ENCODE measurements around the gene PIK3CB. TPM values are rescaled to one million over a fixed set of nuclear protein-coding genes. Genes with fewer than 3 reads are reported as not detected.
"Not testable (repeated sequence)": the region's sequence is repeated elsewhere in the genome, so short reads cannot be mapped to it uniquely, and the experiment has no call there.

Gene PIK3CB
- total and polyA plus RNA-seq, 4 donors, result 4.7 to 15.9 (median 11.1) TPM

DNA sequence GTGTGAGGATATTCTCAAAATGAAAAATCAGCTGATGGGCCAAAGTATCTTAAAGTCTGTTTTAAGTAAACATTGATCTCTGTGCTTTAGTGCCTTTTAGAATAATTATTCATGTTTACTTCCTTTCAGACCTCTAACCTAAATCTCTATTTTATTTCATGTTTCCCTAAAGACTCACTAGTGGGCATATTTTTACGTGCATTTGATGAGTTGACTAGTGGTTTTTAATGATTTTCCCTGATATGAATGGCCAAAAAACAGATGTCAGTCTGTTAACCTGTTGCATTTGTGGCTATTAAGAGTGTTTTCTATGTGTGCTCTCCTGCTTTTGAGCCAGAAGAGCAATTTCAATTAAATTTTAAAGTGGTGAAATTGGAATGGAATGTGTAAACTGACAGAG is 219.3 kb downstream of the PIK3CB start (continued):
- TF ChIP-seq YY1 (IDR thresholded peaks at IDR 0.05) (no peak), RXRA (IDR thresholded peaks at IDR 0.05) (no peak), MAX (IDR thresholded peaks at IDR 0.05) (no peak), FOXA2 (IDR thresholded peaks at IDR 0.05) (no peak), ATF3 (IDR thresholded peaks at IDR 0.05) (no peak), FOXA1 (IDR thresholded peaks at IDR 0.05) (no peak), EGR1 (IDR thresholded peaks at IDR 0.05; ENCODE audit: low read depth in 2 of 2) (no peak), RAD21 (IDR thresholded peaks at IDR 0.05) (no peak), JUND (IDR thresholded peaks at IDR 0.05) (no peak), HNF4G (IDR thresholded peaks at IDR 0.05) (no peak)

- H3K27ac ChIP-seq (ENCODE audit: low read depth in 1 of 2, low read length in 2 of 2), result peak overlapping the region in 1 of 2 donors; percentile 90
- peaks cover 0 to 14% (median 6%) of the 10 kb centered on the region in 4 donors for H3K4me1 ChIP-seq (ENCODE audit: control insufficient read depth in 4 of 4, insufficient read depth in 4 of 4, low read length in 3 of 4)
- H3K9ac ChIP-seq (ENCODE audit: low read depth in 1 of 2, low read length in 2 of 2), result no peak overlapping the region
- no peak for DNase-seq (ENCODE audit: low spot score)
- peak overlapping the region in 1 of 3 donors; percentile 70 for H3K4me3 ChIP-seq (ENCODE audit: low read depth in 1 of 3, low read length in 3 of 3)
- H3K9me3 ChIP-seq (ENCODE audit: control insufficient read depth in 4 of 4, low read length in 3 of 4), result no peaks in the 10 kb centered on the region
- 91% methylated on average over 6 of the region's 6 CpGs for WGBS
- H3K36me3 ChIP-seq (ENCODE audit: control insufficient read depth in 4 of 4, insufficient read depth in 3 of 4, low read depth in 1 of 4, low read length in 3 of 4), result no peaks in the 10 kb centered on the region
- TF ChIP-seq SP1 (IDR thresholded peaks at IDR 0.05), result no peak
- no peak for TF ChIP-seq ATF3 (IDR thresholded peaks at IDR 0.05)
- TF ChIP-seq GABPA (IDR thresholded peaks at IDR 0.05 in 1 of 2, conservative IDR thresholded peaks at IDR 0.05 in 1 of 2), result no peak
- TF ChIP-seq JUND (IDR thresholded peaks at IDR 0.05), result no peak
- TF ChIP-seq HNF4G (IDR thresholded peaks at IDR 0.05), result no peak
- no peak for TF ChIP-seq MAX (IDR thresholded peaks at IDR 0.05)
- TF ChIP-seq RAD21 (IDR thresholded peaks at IDR 0.05), result no peak
- no peak for TF ChIP-seq HNF4A (conservative IDR thresholded peaks at IDR 0.05)
- no peak for TF ChIP-seq FOXA1 (IDR thresholded peaks at IDR 0.05)
- no peaks in the 10 kb centered on the region for H3K27me3 ChIP-seq (ENCODE audit: control insufficient read depth in 4 of 4, insufficient read depth in 4 of 4, low read length in 3 of 4)
These were observed 224.8 kb downstream of the PIK3CB start for GRCh38 chr3:138609898-138610266.

DNA sequence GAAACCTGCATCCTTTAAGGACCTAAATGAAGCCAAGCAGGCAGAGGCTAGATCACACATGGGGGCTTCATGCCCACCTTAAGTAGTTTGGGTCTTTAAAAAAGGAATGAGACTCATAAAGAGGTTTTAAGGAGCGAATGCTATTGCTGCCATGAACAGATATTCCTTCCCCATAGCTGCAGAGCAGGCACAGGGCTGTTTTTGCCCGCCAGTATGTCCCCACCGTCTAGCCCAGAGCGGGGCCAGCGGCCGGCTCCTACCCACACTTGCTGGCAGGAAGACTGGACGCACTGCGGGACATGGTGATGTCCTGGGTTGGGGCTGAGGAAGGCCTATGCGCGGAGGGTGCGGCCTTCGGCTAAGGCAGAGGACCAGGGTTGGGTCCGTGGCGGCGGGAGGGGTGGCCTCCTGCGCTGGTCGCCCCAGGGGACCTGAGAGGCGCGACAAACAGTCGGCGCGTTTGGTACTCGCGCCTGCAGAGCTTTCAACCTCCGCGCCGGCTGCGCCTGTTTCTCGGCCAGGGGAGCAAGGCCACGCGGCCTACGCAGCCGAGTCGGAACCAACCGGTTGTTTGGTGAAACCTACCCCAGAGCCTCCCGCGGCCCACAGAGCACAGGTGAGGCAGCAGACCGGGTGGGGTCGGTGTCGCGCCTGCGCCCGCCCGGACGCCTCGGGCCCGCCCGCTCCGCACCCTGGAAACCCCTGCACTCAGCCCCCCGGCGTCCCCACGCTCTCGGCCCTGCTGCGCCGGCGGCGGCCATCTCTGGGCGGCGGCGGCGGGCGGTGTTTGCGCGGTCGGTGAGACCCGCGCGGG is 226.2 kb downstream of the PIK3CB start, which contains the start of gene FAIM:
TSS of gene FAIM (plus strand) at position 450 of the 814 bp plus-strand sequence. CDS start 10,956 bp downstream, outside the sequence.
- H3K4me3 ChIP-seq (ENCODE audit: low read depth in 1 of 3, low read length in 3 of 3), result peak within 1 kb of the TSS; percentile 70 to 78 (median 73)
- H3K27me3 ChIP-seq (ENCODE audit: control insufficient read depth in 4 of 4, insufficient read depth in 4 of 4, low read length in 3 of 4), result no peaks in the 10 kb centered on the region
- H3K9me3 ChIP-seq (ENCODE audit: control insufficient read depth in 4 of 4, low read length in 3 of 4), result no peaks in the 10 kb centered on the region
- DNase-seq (ENCODE audit: low spot score), result peak; percentile 72
- H3K36me3 ChIP-seq (ENCODE audit: control insufficient read depth in 4 of 4, insufficient read depth in 3 of 4, low read depth in 1 of 4, low read length in 3 of 4), result no peaks in the 10 kb centered on the region
- peaks cover 0 to 14% (median 6%) of the 10 kb centered on the region in 4 donors for H3K4me1 ChIP-seq (ENCODE audit: control insufficient read depth in 4 of 4, insufficient read depth in 4 of 4, low read length in 3 of 4)
- WGBS, result 3% methylated on average over 68 of the region's 68 CpGs
- H3K9ac ChIP-seq (ENCODE audit: low read depth in 1 of 2, low read length in 2 of 2), result peak within 1 kb of the TSS; percentile 68 to 78
- TF ChIP-seq FOXA1 (IDR thresholded peaks at IDR 0.05) (no peak), TAF1 (conservative IDR thresholded peaks at IDR 0.05) (peak; percentile 36), YY1 (IDR thresholded peaks at IDR 0.05) (no peak), HNF4A (conservative IDR thresholded peaks at IDR 0.05) (no peak), JUND (IDR thresholded peaks at IDR 0.05) (no peak)
- peak within 1 kb of the TSS; percentile 65 to 90 for H3K27ac ChIP-seq (ENCODE audit: low read depth in 1 of 2, low read length in 2 of 2)

- not testable (repeated sequence) for H3K36me3 ChIP-seq (ENCODE audit: control insufficient read depth in 4 of 4, insufficient read depth in 3 of 4, low read depth in 1 of 4, low read length in 3 of 4); H3K9ac ChIP-seq (ENCODE audit: low read depth in 1 of 2, low read length in 2 of 2); H3K27ac ChIP-seq (ENCODE audit: low read depth in 1 of 2, low read length in 2 of 2); H3K9me3 ChIP-seq (ENCODE audit: control insufficient read depth in 4 of 4, low read length in 3 of 4); DNase-seq (ENCODE audit: low spot score); H3K4me1 ChIP-seq (ENCODE audit: control insufficient read depth in 4 of 4, insufficient read depth in 4 of 4, low read length in 3 of 4); H3K27me3 ChIP-seq (ENCODE audit: control insufficient read depth in 4 of 4, insufficient read depth in 4 of 4, low read length in 3 of 4); H3K4me3 ChIP-seq (ENCODE audit: low read depth in 1 of 3, low read length in 3 of 3)
- WGBS, result 97% methylated on average over 5 of the region's 5 CpGs
These were observed 230.6 kb downstream of the PIK3CB start for GRCh38 chr3:138604106-138604595.

Other genes starting within 250 kb of the PIK3CB start
- 10 to 100 TPM in 1 of 2 donors, 1 to 10 TPM in 1; 8.0 to 26.5 TPM for gene CEP70, start 240.7 kb downstream of the PIK3CB start, total RNA-seq
- gene CEP70, start 240.7 kb downstream of the PIK3CB start, polyA plus RNA-seq, result 10 to 100 TPM in 1 of 2 donors, 1 to 10 TPM in 1; 6.9 to 10.3 TPM
- gene FAIM, start 226.2 kb downstream of the PIK3CB start, total RNA-seq, result 1 to 10 TPM; 3.3 to 4.9 TPM
- 1 to 10 TPM; 5.4 to 8.5 TPM for gene FAIM, start 226.2 kb downstream of the PIK3CB start, polyA plus RNA-seq
- gene FOXL2, start 112.2 kb upstream of the PIK3CB start, total RNA-seq, result not detected
- gene FOXL2, start 112.2 kb upstream of the PIK3CB start, polyA plus RNA-seq, result not detected
- not detected for gene FOXL2NB, start 112.3 kb upstream of the PIK3CB start, total RNA-seq
- gene FOXL2NB, start 112.3 kb upstream of the PIK3CB start, polyA plus RNA-seq, result not detected
- not detected for gene PRR23A, start 171.3 kb upstream of the PIK3CB start, total RNA-seq
- gene PRR23A, start 171.3 kb upstream of the PIK3CB start, polyA plus RNA-seq, result not detected
- gene PRR23B, start 186.0 kb upstream of the PIK3CB start, total RNA-seq, result not detected
- not detected for gene PRR23B, start 186.0 kb upstream of the PIK3CB start, polyA plus RNA-seq
- gene PRR23C, start 210.0 kb upstream of the PIK3CB start, total RNA-seq, result not detected
- not detected for gene PRR23C, start 210.0 kb upstream of the PIK3CB start, polyA plus RNA-seq

Measured in liver (tissue), 9 donors.